22Rv1 (cell line): ENCODE results near the gene MINDY4.

Source experiments
- CTCF ChIP-seq: fragments of 450-650 bp; IDR thresholded peaks from 2 replicates; pipeline ENCODE4 v1.5.1; 2017; ENCODE audit warnings: mild to moderate bottlenecking
- ZFX ChIP-seq: fragments of 450-650 bp; IDR thresholded peaks from 2 replicates; pipeline ENCODE4 v1.6.1; 2017; ENCODE audit warnings: antibody characterized with exemption, borderline replicate concordance

DNA sequence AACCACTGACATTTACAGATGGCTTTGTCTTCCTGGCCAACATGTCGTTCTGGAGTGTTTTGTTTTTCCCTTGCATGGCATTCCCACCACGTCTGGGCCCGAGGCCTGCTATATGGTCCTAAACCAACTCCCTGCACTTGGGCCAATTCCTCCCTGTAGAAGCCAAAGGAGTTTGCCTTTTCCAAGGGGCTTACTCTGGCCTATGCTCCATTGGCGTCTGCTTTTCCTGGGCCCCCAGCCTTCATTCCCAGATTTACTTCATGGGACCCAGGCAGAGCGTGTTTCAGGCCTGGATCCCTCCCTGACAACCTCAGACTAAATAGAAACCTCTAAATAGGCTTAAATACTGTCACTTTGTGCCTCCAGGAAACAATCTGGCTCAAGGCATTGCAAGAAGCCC lies 60.7 kb downstream of the MINDY4 start:
- TF ChIP-seq CTCF (no peak), ZFX (no peak)
